Neural cell (in vitro differentiated cells): ENCODE measurements around the gene G2E3. TPM values are rescaled to one million over a fixed set of nuclear protein-coding genes. Genes with fewer than 3 reads are reported as not detected.
"Not testable (repeated sequence)": the region's sequence is repeated elsewhere in the genome, so short reads cannot be mapped to it uniquely, and the experiment has no call there.

Experiments used
- H2AFZ ChIP-seq: fragments of 200-600, 300-800 bp; sonication (generic), shearing (Covaris generic); 2 replicates; pipeline ENCODE4 v1.6.0; 2014; ENCODE audit warnings: low read depth, mild to moderate bottlenecking, antibody characterized with exemption, low read length, moderate library complexity
- H3F3A ChIP-seq: fragments of 200-600 bp; shearing (Covaris generic); 2 replicates; pipeline ENCODE4 v1.6.1; 2016; ENCODE audit warnings: mild to moderate bottlenecking, moderate library complexity, mixed read lengths, antibody characterized with exemption, low read length; ENCODE audit not compliant: insufficient read depth, poor library complexity, severe bottlenecking
- H3K27ac ChIP-seq: fragments of 200-600, 300-800 bp; sonication (generic), shearing (Covaris generic); 2 replicates; pipeline ENCODE4 v1.5.1; 2014; ENCODE audit warnings: mild to moderate bottlenecking, low read length, moderate library complexity
- H3K27me3 ChIP-seq: fragments of 300-800, 200-600 bp; sonication (generic), shearing (Covaris generic); 2 replicates; pipeline ENCODE4 v1.6.0; 2014; ENCODE audit warnings: mild to moderate bottlenecking, low read depth, low read length, moderate library complexity; ENCODE audit not compliant: insufficient read depth
- H3K36me3 ChIP-seq: fragments of 300-800, 200-600 bp; sonication (generic), shearing (Covaris generic); 2 replicates; pipeline ENCODE4 v1.5.1; 2014; ENCODE audit warnings: mild to moderate bottlenecking, antibody characterized with exemption, low read length, moderate library complexity; ENCODE audit not compliant: insufficient read depth
- H3K4me2 ChIP-seq: fragments of 300-800, 200-600 bp; sonication (generic), shearing (Covaris generic); 2 replicates; pipeline ENCODE4 v1.6.0; 2014; ENCODE audit warnings: mild to moderate bottlenecking, low read length
- H3K4me3 ChIP-seq: fragments of 300-800, 200-600 bp; sonication (generic), shearing (Covaris generic); 2 replicates; pipeline ENCODE4 v1.5.1; 2014; ENCODE audit warnings: mild to moderate bottlenecking, low read length, moderate library complexity
- H3K79me2 ChIP-seq: fragments of 200-600 bp; shearing (Covaris generic); replicated peaks from 2 replicates; pipeline ENCODE4 v1.6.0; 2014; ENCODE audit warnings: mild to moderate bottlenecking, low read length, moderate library complexity; ENCODE audit not compliant: insufficient read depth
- H3K9ac ChIP-seq: fragments of 300-800, 200-600 bp; sonication (generic), shearing (Covaris generic); 2 replicates; pipeline ENCODE4 v1.6.1; 2016; ENCODE audit warnings: mild to moderate bottlenecking, low read length, mixed read lengths
- H3K9me2 ChIP-seq: fragments of 200-600 bp; shearing (Covaris generic); 2 replicates; pipeline ENCODE4 v1.6.1; 2016; ENCODE audit warnings: mild to moderate bottlenecking, low read length, mixed read lengths; ENCODE audit not compliant: insufficient read depth
- H3K9me3 ChIP-seq: fragments of 200-600, 300-800 bp; sonication (generic), shearing (Covaris generic); 2 replicates; pipeline ENCODE4 v1.6.1; 2016; ENCODE audit warnings: mild to moderate bottlenecking, mixed run types, low read length, moderate library complexity, mixed read lengths
- H4K20me1 ChIP-seq: fragments of 200-600 bp; shearing (Covaris generic); 2 replicates; pipeline ENCODE4 v1.6.1; 2016; ENCODE audit warnings: mild to moderate bottlenecking, mixed run types; ENCODE audit not compliant: insufficient read depth
- EZH2 ChIP-seq: fragments of 200-600, 300-800 bp; shearing (Covaris generic), sonication (generic); IDR thresholded peaks from 2 replicates; pipeline ENCODE4 v1.6.1; 2014; ENCODE audit warnings: antibody characterized with exemption, low read length, borderline replicate concordance, mild to moderate bottlenecking; ENCODE audit not compliant: insufficient read depth, poor library complexity, severe bottlenecking
- POLR2AphosphoS5 ChIP-seq: IDR thresholded peaks from 2 replicates; pipeline ENCODE4 v1.6.1; 2012
- RAD21 ChIP-seq: fragments of 450-650 bp; conservative IDR thresholded peaks from 2 replicates; pipeline ENCODE4 v1.6.1; 2014; ENCODE audit warnings: antibody characterized with exemption, mild to moderate bottlenecking, moderate library complexity
- REST ChIP-seq: IDR thresholded peaks from 2 replicates; pipeline ENCODE4 v1.6.1; 2012; ENCODE audit warnings: borderline replicate concordance
- SMC3 ChIP-seq: fragments of 450-650 bp; conservative IDR thresholded peaks from 2 replicates; pipeline ENCODE4 v1.6.1; 2014; ENCODE audit warnings: antibody characterized with exemption, mild to moderate bottlenecking, moderate library complexity; ENCODE audit not compliant: poor library complexity
- polyA plus RNA-seq: library from polyadenylated mRNA; depleted of rRNA; stranded (reverse); fragments of >200 nt; gene quantifications from 2 replicates; pipeline ENCODE4 v1.2.3, GENCODE V29; 2014
- TF ChIP-seq, protein P1 (sequence below): fragments of 450-650 bp; IDR thresholded peaks from 2 replicates; pipeline ENCODE4 v1.5.1; 2014; ENCODE audit warnings: antibody characterized with exemption, mild to moderate bottlenecking, moderate library complexity; ENCODE audit not compliant: poor library complexity, severe bottlenecking

The G2E3 gene
- polyA plus RNA-seq, 1 donor from 2014 or later: 35.4 TPM

- Histone ChIP-seq H3K27me3 (no peaks in the 10 kb centered on the region), H3K9me3 (no peaks in the 10 kb centered on the region), H3F3A (no peaks in the 10 kb centered on the region), H3K9ac (no peak overlapping the region), H3K4me2 (no peak overlapping the region), H3K27ac (no peak overlapping the region), H3K4me3 (no peak overlapping the region), H2AFZ (no peak overlapping the region), H4K20me1 (no peaks in the 10 kb centered on the region), H3K9me2 (no peaks in the 10 kb centered on the region), H3K79me2 (no peaks in the 10 kb centered on the region), H3K36me3 (no peaks in the 10 kb centered on the region)
- TF ChIP-seq REST: no peak
- no peak for TF ChIP-seq RAD21
These were observed 25.8 kb upstream of the G2E3 start for GRCh38 chr14:30533126-30533525.

- Histone ChIP-seq H3F3A (no peaks in the 10 kb centered on the region), H3K79me2 (no peaks in the 10 kb centered on the region), H3K9ac (no peak overlapping the region), H3K9me2 (no peaks in the 10 kb centered on the region), H4K20me1 (no peaks in the 10 kb centered on the region), H3K27ac (no peak overlapping the region), H2AFZ (no peak overlapping the region), H3K4me2 (no peak overlapping the region), H3K27me3 (no peaks in the 10 kb centered on the region), H3K36me3 (no peaks in the 10 kb centered on the region), H3K9me3 (no peaks in the 10 kb centered on the region), H3K4me3 (no peak overlapping the region)
- TF ChIP-seq SMC3: no peak
- TF ChIP-seq EZH2: no peak
- TF ChIP-seq, protein P1, sequence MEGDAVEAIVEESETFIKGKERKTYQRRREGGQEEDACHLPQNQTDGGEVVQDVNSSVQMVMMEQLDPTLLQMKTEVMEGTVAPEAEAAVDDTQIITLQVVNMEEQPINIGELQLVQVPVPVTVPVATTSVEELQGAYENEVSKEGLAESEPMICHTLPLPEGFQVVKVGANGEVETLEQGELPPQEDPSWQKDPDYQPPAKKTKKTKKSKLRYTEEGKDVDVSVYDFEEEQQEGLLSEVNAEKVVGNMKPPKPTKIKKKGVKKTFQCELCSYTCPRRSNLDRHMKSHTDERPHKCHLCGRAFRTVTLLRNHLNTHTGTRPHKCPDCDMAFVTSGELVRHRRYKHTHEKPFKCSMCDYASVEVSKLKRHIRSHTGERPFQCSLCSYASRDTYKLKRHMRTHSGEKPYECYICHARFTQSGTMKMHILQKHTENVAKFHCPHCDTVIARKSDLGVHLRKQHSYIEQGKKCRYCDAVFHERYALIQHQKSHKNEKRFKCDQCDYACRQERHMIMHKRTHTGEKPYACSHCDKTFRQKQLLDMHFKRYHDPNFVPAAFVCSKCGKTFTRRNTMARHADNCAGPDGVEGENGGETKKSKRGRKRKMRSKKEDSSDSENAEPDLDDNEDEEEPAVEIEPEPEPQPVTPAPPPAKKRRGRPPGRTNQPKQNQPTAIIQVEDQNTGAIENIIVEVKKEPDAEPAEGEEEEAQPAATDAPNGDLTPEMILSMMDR: no peak
- TF ChIP-seq REST: no peak
- TF ChIP-seq POLR2AphosphoS5: no peak
These were observed 17.6 kb upstream of the G2E3 start for GRCh38 chr14:30541318-30541717.

GRCh38 chr14:30546735-30547134 lies 12.2 kb upstream of the G2E3 start:
- H3K4me3 ChIP-seq, H4K20me1 ChIP-seq, H3F3A ChIP-seq, H3K36me3 ChIP-seq, H3K9ac ChIP-seq, H3K4me2 ChIP-seq, H3K27ac ChIP-seq, H3K9me2 ChIP-seq, H3K9me3 ChIP-seq, H2AFZ ChIP-seq, H3K27me3 ChIP-seq, H3K79me2 ChIP-seq: not testable (repeated sequence)
